Activated T-helper 17 cell treated with anti-CD3 and anti-CD28 coated beads, Interleukin-2, amount 50 U/mL, for 72 hours (primary cell): Measurements from ENCODE around the gene AUTS2. TPM values are rescaled to one million over a fixed set of nuclear protein-coding genes. Genes with fewer than 3 reads are reported as not detected.

ENCODE experiments used
- ATAC-seq: fragments of 150-1000 bp; cut with Tn5 transposase; replicated peaks from 2 replicates; pipeline ENCODE4 v1.10.0; 2021; ENCODE audit warnings: mild to moderate bottlenecking, moderate library complexity
- H3K27ac Mint-ChIP-seq: one replicate; pipeline ENCODE4 v1.8.0; 2022; ENCODE audit warnings: mixed read lengths
- H3K27me3 Mint-ChIP-seq: one replicate; pipeline ENCODE4 v1.8.0; 2022; ENCODE audit warnings: mixed read lengths
- H3K36me3 Mint-ChIP-seq: one replicate; pipeline ENCODE4 v1.8.0; 2022; ENCODE audit warnings: low read depth, mild to moderate bottlenecking, mixed read lengths
- H3K4me1 Mint-ChIP-seq: one replicate; pipeline ENCODE4 v1.8.0; 2022; ENCODE audit warnings: mixed read lengths
- H3K4me3 Mint-ChIP-seq: one replicate; pipeline ENCODE4 v1.8.0; 2022; ENCODE audit warnings: mild to moderate bottlenecking, mixed read lengths
- H3K9me3 Mint-ChIP-seq: one replicate; pipeline ENCODE4 v1.8.0; 2022; ENCODE audit warnings: mixed read lengths
- total RNA-seq, 2 donors: library from RNA; stranded (reverse); gene quantifications; one replicate each; pipeline ENCODE4 v1.2.3, GENCODE V29; 2022

AUTS2 gene
- total RNA-seq, 2 donors from 2014 or later, result 20.1 to 39.9 TPM

DNA sequence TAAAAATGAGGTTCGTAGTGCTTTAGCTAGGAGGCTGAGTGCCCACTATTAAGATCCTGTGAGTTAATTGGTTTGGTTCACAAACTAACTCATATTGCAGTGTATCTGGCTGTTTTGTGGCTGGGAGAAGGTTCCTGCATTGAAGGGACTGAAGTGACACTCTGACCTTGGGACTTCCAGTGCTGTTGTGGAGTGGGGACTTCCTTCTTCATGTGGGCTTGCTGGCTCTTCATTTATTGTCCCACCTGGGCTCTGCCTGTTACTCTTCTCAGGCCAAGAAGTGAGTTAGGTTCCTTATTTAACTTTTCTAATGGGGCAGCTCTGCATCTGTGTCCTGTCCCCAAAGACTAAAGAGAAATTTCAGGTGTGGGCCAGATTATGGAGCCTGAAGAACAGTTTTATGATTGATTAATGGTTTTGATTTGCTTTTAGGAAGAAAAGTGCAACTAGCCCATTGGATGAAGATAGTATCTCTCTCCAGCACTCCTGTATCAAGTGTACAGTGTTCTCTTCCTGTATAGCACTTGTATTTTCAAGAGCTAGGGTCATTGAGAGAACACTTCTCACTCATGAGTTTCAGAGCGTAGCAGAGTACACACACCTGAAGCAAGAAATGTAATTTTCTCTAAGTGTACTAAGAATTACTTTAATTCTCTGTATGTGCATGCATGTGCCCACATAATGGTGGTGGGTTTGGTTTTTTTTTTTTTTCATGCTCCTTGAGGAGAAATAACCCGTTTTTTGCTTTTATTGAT, 54.8 kb downstream of the AUTS2 start:
- Mint-ChIP-seq H3K4me1 (no peaks in the 10 kb centered on the region), H3K36me3 (no peaks in the 10 kb centered on the region), H3K27ac (no peak overlapping the region), H3K9me3 (no peaks in the 10 kb centered on the region), H3K4me3 (no peak overlapping the region), H3K27me3 (no peaks in the 10 kb centered on the region)
- ATAC-seq, result no peak

DNA sequence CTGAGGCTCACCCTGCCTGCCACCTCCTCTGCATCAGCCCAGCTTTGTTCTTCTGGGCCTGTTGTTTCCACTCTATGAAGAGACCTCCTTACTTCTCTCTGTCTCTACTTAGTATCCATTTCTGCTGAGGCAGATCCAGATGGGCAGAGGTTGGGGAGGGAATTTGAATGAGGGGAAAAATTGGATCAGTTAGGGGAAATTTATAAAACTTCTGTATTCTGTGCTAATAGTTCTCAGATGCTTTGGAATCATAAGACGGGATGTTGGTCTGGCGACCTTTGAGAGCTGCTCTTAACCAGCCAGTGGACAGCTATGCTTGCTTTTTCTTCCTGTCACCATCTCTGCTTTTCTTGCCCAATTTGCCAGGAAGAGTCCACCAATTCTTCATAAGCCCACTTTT, 55.5 kb downstream of the AUTS2 start:
- Mint-ChIP-seq H3K27me3 (peaks cover under 1% of the 10 kb centered on the region), H3K4me1 (no peaks in the 10 kb centered on the region), H3K4me3 (no peak overlapping the region), H3K27ac (no peak overlapping the region), H3K9me3 (no peaks in the 10 kb centered on the region), H3K36me3 (no peaks in the 10 kb centered on the region)
- ATAC-seq, result no peak

DNA sequence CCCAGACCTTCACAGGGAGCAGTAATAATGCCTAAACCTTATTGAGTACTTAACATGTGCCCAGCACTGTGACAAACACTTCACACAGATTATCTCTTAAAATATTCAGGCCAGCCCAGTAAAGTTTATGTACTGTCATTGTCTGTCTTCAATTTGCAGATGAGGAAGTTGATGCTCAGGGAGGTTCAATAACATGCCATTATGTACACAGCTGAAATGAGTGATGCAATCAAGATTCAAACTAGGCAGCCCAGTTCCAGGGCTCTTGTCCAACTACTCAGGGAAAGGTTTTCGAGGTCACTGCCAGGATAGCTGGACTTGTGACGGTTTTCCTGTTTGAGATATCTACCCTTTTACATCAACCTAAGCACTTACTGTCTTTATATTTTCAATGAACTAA, 56.1 kb downstream of the AUTS2 start:
- H3K27ac Mint-ChIP-seq, result no peak overlapping the region
- H3K9me3 Mint-ChIP-seq, result no peaks in the 10 kb centered on the region
- peaks cover 4% of the 10 kb centered on the region for H3K27me3 Mint-ChIP-seq
- no peak overlapping the region for H3K4me3 Mint-ChIP-seq
- H3K4me1 Mint-ChIP-seq, result no peaks in the 10 kb centered on the region
- ATAC-seq, result no peak
- no peaks in the 10 kb centered on the region for H3K36me3 Mint-ChIP-seq

DNA sequence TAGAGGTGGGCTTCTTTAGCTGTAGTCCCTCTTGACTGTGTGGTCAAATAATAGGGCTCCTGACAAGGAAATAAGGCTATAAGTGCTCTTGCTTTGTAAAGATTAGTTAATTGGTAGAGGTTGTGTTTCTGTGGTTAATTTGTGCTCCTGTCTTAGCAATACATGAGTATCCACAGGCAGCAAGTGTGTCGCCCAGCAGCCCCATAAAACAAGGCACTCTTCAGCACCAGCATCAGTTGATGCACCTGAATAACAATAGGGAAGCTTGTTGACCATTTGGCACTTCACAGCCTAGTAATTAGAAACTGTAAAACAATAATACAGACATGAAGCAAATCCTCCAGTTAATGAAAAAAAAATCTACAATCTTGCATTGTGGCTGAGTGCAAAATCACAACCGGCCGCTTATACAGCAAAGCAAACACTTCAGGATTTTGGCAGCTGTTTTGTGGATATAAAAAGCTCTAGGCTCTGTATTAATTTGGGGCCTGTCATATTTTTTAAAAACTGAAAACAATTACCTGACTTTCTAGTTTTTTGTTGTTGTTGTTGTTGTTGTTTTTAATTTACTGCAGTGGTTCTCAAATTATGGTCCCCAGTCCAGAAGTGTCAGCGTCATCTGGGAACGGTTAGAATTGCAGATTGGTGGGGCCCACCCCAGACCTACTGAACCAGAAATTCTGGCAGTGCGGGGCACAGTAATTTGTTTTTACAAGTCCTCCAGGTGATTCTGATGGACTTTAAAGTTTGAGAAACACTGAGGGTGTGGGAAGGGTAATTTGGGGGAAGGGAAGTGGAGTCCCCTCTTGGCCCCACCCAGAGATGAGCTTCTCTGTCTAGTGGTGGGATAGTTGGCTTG, 56.8 kb downstream of the AUTS2 start:
- Mint-ChIP-seq H3K36me3 (no peaks in the 10 kb centered on the region), H3K27me3 (peaks cover 4% of the 10 kb centered on the region), H3K4me3 (no peak overlapping the region), H3K27ac (no peak overlapping the region), H3K4me1 (no peaks in the 10 kb centered on the region), H3K9me3 (no peaks in the 10 kb centered on the region)
- ATAC-seq, result no peak

DNA sequence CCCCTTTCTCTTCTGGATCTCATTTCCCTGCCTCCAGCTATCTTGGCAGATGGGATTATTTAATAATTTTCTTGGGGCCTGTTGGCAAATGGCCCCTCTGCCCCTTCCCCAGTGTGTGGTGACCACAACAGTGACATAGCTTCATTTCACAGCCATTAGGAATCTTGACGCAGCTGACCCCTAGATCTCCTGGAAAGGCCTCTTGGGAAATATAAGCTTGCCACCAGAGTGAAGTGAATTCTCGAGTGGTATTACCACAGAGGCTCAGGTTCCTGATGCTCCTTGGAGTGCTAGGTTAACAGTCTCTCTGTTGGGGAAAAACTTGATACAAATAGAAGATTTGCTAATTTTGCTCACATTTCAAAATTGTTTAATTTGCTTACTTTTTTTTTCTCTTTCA, 57.8 kb downstream of the AUTS2 start:
- Mint-ChIP-seq H3K4me1 (no peaks in the 10 kb centered on the region), H3K4me3 (no peak overlapping the region), H3K9me3 (no peaks in the 10 kb centered on the region), H3K27ac (no peak overlapping the region), H3K27me3 (peaks cover 4% of the 10 kb centered on the region), H3K36me3 (no peaks in the 10 kb centered on the region)
- ATAC-seq, result no peak

DNA sequence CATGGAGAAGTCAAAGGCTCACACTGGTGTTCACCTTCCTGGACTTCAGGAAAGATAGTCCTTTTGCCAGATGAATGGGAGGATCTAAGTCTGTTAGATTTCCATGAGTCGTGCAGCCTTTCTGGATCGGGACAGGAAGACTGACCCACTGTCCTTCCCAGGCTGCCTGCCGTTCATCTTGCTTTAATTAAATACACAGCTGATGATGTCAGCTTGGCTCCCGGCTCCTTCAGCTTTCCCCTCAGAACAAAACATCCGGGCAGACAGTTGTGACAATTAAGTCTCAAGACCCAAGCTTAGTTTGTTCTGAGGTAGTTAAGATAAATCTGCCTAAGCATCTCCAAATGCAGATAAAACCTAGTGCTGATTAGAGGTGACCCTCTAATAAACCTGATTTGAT, 58.6 kb downstream of the AUTS2 start:
- H3K4me3 Mint-ChIP-seq, result no peak overlapping the region
- H3K27me3 Mint-ChIP-seq, result peaks cover 6% of the 10 kb centered on the region
- no peaks in the 10 kb centered on the region for H3K9me3 Mint-ChIP-seq
- no peak overlapping the region for H3K27ac Mint-ChIP-seq
- H3K4me1 Mint-ChIP-seq, result no peaks in the 10 kb centered on the region
- ATAC-seq, result no peak
- no peaks in the 10 kb centered on the region for H3K36me3 Mint-ChIP-seq

DNA sequence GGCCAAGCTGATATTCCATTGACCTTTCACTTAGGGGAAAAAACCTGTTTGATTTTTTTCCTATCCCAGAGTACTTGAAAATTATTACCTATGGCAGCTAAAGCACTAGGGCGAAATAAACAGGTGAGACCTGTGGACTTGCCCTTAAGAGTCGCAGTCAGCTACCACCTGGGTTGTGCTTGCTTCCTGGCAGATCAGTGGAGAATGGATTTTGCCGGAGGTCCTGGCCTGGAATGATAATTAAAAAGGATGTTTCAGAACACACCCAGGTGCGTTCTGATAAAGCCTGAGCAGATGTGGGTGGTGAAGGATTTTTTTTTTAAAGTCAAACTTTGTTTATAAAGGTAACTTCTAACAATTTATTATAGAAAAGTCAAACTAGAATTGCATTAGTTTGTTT, 59.1 kb downstream of the AUTS2 start:
- Mint-ChIP-seq H3K4me3 (no peak overlapping the region), H3K9me3 (no peaks in the 10 kb centered on the region), H3K36me3 (no peaks in the 10 kb centered on the region), H3K27ac (no peak overlapping the region), H3K4me1 (no peaks in the 10 kb centered on the region), H3K27me3 (peaks cover 8% of the 10 kb centered on the region)
- no peak for ATAC-seq

DNA sequence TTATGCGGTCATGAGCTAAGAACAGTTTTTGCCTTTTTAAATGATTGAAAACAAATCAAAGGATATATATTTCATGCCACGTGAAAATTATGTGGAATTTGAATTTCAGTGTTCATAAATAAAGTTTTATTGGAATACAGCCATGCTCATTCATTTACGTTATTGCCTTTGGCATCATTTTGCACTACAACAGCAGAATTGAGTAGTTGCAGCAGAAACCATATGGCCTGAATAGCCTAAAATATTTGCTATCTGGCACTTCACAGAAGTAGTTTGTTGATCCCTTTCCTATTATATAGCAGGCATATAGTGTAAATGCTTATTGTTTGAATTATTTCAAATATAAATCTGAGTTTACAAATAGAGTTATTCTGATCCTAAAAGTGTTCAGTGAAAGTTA, 59.7 kb downstream of the AUTS2 start:
- Mint-ChIP-seq H3K27ac (no peak overlapping the region), H3K4me1 (no peaks in the 10 kb centered on the region), H3K9me3 (no peaks in the 10 kb centered on the region), H3K4me3 (no peak overlapping the region), H3K36me3 (no peaks in the 10 kb centered on the region), H3K27me3 (peaks cover 8% of the 10 kb centered on the region)
- ATAC-seq, result no peak

DNA sequence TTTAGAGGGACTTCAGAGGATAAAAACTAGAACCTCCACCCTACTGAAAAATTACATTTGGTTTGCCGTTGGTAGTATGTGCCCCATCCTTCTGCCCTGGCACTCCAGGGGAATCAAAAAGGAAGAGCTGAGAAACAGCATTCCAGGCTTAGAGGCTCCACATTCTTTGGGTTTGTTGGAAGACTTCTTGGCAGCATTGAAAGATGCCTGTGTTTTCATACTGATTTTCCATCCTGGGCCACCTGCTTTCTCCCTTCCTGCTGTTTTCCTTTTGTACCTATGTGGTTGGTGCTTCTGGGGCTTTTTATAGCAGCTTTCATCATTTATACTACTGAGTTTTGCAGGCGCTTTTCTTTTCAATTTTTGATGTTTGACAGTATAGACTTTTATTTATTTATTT, 61.7 kb downstream of the AUTS2 start:
- Mint-ChIP-seq H3K4me3 (no peak overlapping the region), H3K4me1 (no peaks in the 10 kb centered on the region), H3K27ac (no peak overlapping the region), H3K36me3 (no peaks in the 10 kb centered on the region), H3K9me3 (no peaks in the 10 kb centered on the region), H3K27me3 (peaks cover 8% of the 10 kb centered on the region)
- ATAC-seq, result no peak

DNA sequence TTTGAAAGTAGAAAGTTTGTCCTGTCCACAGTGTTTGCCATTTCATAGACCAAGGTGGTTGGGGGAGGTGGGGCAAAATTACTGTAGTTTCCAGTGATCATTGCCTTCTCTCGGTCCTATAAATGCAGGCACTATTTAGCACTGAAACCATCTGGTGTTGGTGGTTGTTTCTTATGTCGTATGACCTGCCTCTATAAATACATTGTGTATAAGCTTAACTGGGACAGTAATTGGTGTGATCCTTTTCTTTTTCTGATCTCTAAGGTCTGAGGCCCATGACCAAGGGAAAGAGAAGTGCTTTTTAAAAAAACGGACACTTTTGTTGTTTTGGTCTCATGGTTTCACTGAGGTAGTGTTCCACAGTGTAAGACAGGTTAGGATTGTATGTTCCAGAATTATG, 63.1 kb downstream of the AUTS2 start:
- H3K27me3 Mint-ChIP-seq, result peaks cover 8% of the 10 kb centered on the region

DNA sequence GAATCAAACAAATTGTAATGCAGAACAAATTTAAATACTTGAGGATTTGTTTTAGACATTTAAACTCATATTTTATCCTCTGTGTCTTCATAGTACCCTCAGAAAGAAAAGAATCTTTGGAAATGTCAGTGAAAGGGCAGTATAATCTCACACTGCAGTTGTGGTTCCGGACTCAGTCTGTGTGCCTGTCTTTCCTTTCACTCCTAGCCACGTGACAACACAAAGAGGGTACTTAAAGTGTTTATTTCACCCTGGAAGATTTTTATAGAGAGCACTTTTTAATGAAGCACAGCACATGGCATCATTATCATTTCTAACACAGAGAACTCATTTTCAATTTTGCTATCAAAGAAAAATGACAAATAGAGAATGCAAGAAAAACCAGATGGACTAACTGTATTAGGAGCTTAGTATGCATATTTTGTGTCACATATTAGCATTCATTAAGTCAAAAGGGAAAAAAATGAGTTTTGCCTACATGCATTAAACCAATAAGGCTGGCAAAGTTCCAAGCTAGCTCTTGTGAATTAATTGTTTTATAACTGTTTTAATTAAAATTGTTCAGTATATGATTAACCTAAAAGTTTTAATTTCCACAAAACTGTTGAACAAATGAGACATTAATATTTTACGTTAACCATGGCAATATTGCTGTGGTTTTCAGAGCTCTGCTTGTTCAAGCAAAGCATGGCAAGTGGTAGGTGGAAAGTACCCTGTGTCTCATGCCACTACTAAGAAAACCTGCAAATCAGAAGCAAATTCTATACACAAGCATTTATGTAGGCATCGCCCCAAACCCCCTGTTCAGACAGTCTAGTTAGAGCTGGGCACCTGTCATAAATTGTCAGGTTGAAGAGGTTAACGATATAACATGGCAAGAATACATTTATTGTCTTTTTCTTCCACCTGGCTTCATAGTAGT, 65.9 kb downstream of the AUTS2 start:
- H3K27me3 Mint-ChIP-seq, result peaks cover 5% of the 10 kb centered on the region
- no peak overlapping the region for H3K27ac Mint-ChIP-seq
- ATAC-seq, result no peak
- H3K9me3 Mint-ChIP-seq, result no peaks in the 10 kb centered on the region
- no peaks in the 10 kb centered on the region for H3K4me1 Mint-ChIP-seq
- H3K4me3 Mint-ChIP-seq, result no peak overlapping the region
- H3K36me3 Mint-ChIP-seq, result no peaks in the 10 kb centered on the region

More for the DNA sequence above, 63.1 kb downstream of the AUTS2 start:
- H3K36me3 Mint-ChIP-seq, result no peaks in the 10 kb centered on the region
- no peak for ATAC-seq
- H3K27ac Mint-ChIP-seq, result no peak overlapping the region
- H3K9me3 Mint-ChIP-seq, result no peaks in the 10 kb centered on the region
- H3K4me3 Mint-ChIP-seq, result no peak overlapping the region
- H3K4me1 Mint-ChIP-seq, result no peaks in the 10 kb centered on the region

DNA sequence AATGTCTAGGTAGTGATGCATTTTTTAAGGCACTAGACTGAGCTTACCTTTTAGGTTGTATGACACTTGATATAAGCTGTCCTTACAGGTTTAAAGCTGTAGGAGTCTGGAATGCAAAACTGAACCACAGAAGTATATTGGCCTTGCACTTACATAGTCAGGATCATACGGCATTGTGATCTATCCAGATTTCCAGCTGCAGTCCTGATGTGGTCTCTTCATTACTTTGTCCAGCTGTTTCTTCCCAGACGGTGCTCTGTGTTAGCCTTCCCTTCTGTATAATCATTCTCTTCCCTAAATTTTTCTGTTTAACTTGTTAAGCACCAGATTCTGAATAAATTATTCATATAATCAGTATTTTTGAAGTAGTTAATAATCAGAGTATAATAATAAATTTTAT, 67.1 kb downstream of the AUTS2 start:
- H3K4me3 Mint-ChIP-seq, result no peak overlapping the region

DNA sequence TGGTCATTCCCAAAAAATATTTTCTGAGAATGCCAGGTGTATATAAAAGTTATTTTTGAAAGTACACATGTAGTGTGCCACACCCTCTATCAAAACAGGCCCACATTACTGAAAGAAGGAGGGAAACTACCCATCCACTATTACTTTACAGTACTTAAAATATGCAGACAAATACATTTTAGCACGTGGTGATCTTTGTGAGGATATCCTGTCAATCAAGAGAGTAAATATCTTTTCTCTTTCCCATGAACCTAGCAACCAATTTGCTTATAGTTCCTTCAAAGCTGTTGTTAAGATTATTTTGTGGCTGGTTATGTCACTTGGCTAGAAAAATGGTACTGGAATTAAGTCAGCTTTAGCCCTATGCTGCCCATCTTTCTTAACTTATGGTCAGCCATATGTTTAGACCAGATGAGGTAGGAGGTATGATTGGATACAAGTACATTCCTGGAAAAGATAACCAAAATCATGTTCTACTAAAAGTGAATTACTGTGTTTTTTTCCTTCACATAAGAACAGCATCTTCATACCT, 70.1 kb downstream of the AUTS2 start:
- ATAC-seq, result no peak
- H3K4me3 Mint-ChIP-seq, result no peak overlapping the region
- no peaks in the 10 kb centered on the region for H3K4me1 Mint-ChIP-seq
- H3K27me3 Mint-ChIP-seq, result no peaks in the 10 kb centered on the region
- H3K9me3 Mint-ChIP-seq, result no peaks in the 10 kb centered on the region
- H3K27ac Mint-ChIP-seq, result no peak overlapping the region
- H3K36me3 Mint-ChIP-seq, result no peaks in the 10 kb centered on the region

More for the DNA sequence above, 67.1 kb downstream of the AUTS2 start:
- ATAC-seq, result no peak
- H3K36me3 Mint-ChIP-seq, result no peaks in the 10 kb centered on the region
- H3K4me1 Mint-ChIP-seq, result no peaks in the 10 kb centered on the region
- no peak overlapping the region for H3K27ac Mint-ChIP-seq
- no peaks in the 10 kb centered on the region for H3K9me3 Mint-ChIP-seq
- H3K27me3 Mint-ChIP-seq, result peaks cover 5% of the 10 kb centered on the region

DNA sequence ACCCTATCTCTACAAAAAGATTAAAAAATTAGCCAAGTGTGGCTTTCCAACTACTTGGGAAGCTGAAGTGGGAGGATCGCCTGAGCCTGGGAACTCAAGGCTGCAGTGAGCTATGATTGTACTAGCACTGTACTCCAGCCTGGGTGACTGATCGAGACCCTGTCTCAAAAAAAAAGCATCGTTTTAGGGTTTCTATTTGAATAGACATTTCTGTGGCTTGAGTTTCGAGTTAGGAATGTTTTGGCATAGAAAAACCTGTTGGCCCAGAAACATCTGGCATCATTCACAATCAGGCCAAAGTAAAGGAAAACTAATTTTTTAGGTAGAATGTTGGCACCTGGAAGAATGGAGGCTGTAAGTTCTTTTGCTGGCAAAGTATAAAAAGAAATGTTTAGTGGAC, 72.4 kb downstream of the AUTS2 start:
- no peak for ATAC-seq
- H3K4me3 Mint-ChIP-seq, result no peak overlapping the region
- no peak overlapping the region for H3K27ac Mint-ChIP-seq
- no peaks in the 10 kb centered on the region for H3K9me3 Mint-ChIP-seq
- H3K36me3 Mint-ChIP-seq, result no peaks in the 10 kb centered on the region
- no peaks in the 10 kb centered on the region for H3K4me1 Mint-ChIP-seq
- no peaks in the 10 kb centered on the region for H3K27me3 Mint-ChIP-seq
